Epithelial cell of esophagus (primary cell): Measurements from ENCODE around the gene ENPP1.

Experiments used
- DNase-seq: peaks from one replicate; pipeline ENCODE4 v3.0.0; 2010; ENCODE audit warnings: low read depth
- H3K4me3 ChIP-seq: 2 replicates; pipeline ENCODE4 v1.5.1; 2011; ENCODE audit warnings: mild to moderate bottlenecking, low read length, control low read depth
- TF ChIP-seq, protein P1 (sequence below): IDR thresholded peaks from 2 replicates; pipeline ENCODE4 v1.5.1; 2011; ENCODE audit warnings: low read depth, mild to moderate bottlenecking, low read length, control low read depth, inconsistent platforms; ENCODE audit not compliant: insufficient read depth; ENCODE audit errors: missing control alignments

The ENPP1 gene

DNA sequence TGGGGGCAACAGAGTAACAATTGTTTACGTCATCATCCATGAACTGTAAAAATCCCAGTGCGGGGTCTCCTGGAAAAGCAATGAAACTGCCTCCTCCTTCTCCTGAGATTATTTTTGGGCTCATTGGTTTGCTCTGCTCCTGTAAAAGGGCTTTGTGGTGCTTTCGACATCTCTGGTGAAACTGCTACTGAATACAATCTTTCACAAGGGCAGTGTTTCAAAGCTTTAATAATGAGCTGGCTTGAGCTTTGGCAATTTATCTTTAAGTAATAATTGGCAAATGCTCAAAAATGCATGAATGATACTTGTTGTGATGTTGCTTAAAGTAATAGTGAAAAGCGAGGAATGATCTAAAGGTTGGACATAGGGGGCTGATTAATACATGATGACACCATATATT is 43.5 kb upstream of the ENPP1 start:
- peak; percentile 32 for DNase-seq
- H3K4me3 ChIP-seq = no peak overlapping the region
- TF ChIP-seq, protein P1, sequence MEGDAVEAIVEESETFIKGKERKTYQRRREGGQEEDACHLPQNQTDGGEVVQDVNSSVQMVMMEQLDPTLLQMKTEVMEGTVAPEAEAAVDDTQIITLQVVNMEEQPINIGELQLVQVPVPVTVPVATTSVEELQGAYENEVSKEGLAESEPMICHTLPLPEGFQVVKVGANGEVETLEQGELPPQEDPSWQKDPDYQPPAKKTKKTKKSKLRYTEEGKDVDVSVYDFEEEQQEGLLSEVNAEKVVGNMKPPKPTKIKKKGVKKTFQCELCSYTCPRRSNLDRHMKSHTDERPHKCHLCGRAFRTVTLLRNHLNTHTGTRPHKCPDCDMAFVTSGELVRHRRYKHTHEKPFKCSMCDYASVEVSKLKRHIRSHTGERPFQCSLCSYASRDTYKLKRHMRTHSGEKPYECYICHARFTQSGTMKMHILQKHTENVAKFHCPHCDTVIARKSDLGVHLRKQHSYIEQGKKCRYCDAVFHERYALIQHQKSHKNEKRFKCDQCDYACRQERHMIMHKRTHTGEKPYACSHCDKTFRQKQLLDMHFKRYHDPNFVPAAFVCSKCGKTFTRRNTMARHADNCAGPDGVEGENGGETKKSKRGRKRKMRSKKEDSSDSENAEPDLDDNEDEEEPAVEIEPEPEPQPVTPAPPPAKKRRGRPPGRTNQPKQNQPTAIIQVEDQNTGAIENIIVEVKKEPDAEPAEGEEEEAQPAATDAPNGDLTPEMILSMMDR = no peak

DNA sequence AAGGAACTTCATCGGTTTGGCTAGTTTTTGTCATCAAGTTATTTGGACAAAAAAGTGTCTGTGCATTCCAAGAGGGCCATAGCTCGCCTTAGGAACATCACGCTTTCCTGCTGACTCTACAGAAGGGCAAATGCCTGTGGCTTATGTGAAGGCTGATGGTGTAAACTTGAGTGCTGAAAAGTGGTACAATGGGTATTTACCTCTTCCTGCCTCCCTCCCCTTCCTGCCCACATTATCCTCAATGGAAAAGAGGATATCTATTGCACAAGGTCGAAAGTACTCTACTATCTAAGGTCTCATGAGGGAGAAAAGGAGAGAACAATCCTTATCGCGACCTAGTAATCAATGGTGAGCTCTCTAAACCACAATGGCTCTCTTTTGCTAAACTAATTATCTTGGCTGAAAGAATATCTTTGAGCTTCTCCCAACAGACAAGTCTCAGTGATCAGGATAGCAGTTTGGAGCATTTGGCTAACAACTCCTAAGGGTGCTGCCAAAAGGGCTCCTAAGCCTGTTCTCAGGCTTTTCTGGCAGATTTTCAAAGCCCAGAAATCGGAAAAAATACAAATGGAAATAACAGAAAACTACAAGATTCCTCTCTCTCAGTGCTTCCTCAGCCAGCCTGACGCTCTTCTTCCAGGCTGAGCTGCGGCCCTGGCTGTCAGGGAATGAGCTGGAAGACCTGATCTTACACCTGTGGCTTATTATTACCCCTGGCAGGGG is 42.6 kb upstream of the ENPP1 start:
- TF ChIP-seq, protein P1 = no peak
- DNase-seq = no peak
- no peak overlapping the region for H3K4me3 ChIP-seq

- TF ChIP-seq, protein P1 = no peak
- DNase-seq = no peak
- H3K4me3 ChIP-seq = no peak overlapping the region
Observed at GRCh38 chr6:131765804-131766135, 42.0 kb upstream of the ENPP1 start.

DNA sequence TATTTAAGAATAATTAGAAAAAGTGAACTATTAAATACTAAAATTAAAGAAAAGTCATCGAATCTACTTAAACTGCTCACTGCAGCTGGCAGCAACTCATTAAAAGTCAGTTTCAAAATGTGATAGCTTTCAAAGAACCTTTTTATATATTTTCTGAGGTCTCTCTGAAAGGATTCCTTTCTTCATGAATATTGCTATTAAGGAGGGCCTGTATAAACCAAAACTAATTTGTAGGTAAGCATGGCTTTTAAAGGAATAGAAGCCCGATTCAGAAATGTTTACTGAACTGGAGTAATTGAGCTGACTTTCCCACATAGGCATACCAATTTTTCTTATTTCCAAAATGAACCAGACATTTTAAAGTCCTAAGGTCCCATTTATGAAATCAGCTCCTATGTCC is 41.2 kb upstream of the ENPP1 start:
- no peak overlapping the region for H3K4me3 ChIP-seq
- DNase-seq = no peak

GRCh38 chr6:131768964-131769363 is 38.9 kb upstream of the ENPP1 start:
- no peak for DNase-seq
- TF ChIP-seq, protein P1 = no peak

More for the DNA sequence above, 41.2 kb upstream of the ENPP1 start:
- TF ChIP-seq, protein P1 = no peak

GRCh38 chr6:131769385-131770141 is 38.3 kb upstream of the ENPP1 start:
- H3K4me3 ChIP-seq = no peak overlapping the region
- DNase-seq = no peak
- TF ChIP-seq, protein P1 = no peak

More at GRCh38 chr6:131768964-131769363, 38.9 kb upstream of the ENPP1 start:
- H3K4me3 ChIP-seq = no peak overlapping the region
